ENCODE measurements around the gene ZNF619.

ZNF619 gene

GRCh38 chr3:40532252-40532651, 55.3 kb downstream of the ZNF619 start:
- H3K4me3 ChIP-seq (ENCODE audit: low read depth, low read length): no peak overlapping the region
- H3K27me3 ChIP-seq (ENCODE audit: control insufficient read depth, insufficient read depth, low read length): no peaks in the 10 kb centered on the region
- no peak overlapping the region for H3K9ac ChIP-seq (ENCODE audit: low read length)
- H3K36me3 ChIP-seq (ENCODE audit: control insufficient read depth, insufficient read depth, low read length): peaks cover 89% of the 10 kb centered on the region
- H3K27ac ChIP-seq (ENCODE audit: low read depth, low read length): no peak overlapping the region
- H3K4me1 ChIP-seq (ENCODE audit: control insufficient read depth, insufficient read depth, low read length): no peaks in the 10 kb centered on the region
- no peaks in the 10 kb centered on the region for H3K9me3 ChIP-seq (ENCODE audit: control insufficient read depth, insufficient read depth, low read depth, low read length)

- no peaks in the 10 kb centered on the region for H3K27me3 ChIP-seq (ENCODE audit: control insufficient read depth, insufficient read depth, low read length)
- H3K4me1 ChIP-seq (ENCODE audit: control insufficient read depth, insufficient read depth, low read length): no peaks in the 10 kb centered on the region
- peaks cover 81% of the 10 kb centered on the region for H3K36me3 ChIP-seq (ENCODE audit: control insufficient read depth, insufficient read depth, low read length)
- H3K9ac ChIP-seq (ENCODE audit: low read length): no peak overlapping the region
- peaks cover 8% of the 10 kb centered on the region for H3K9me3 ChIP-seq (ENCODE audit: control insufficient read depth, insufficient read depth, low read depth, low read length)
- no peak overlapping the region for H3K4me3 ChIP-seq (ENCODE audit: low read depth, low read length)
- no peak overlapping the region for H3K27ac ChIP-seq (ENCODE audit: low read depth, low read length)
These were observed 57.4 kb downstream of the ZNF619 start for GRCh38 chr3:40534283-40534682.
